Lower leg skin (tissue), 4 donors: ENCODE data around the gene PRELID2. TPM values are rescaled to one million over a fixed set of nuclear protein-coding genes. Genes with fewer than 3 reads are reported as not detected.
"Not testable (repeated sequence)": the region's sequence is repeated elsewhere in the genome, so short reads cannot be mapped to it uniquely, and the experiment has no call there.

Source experiments
- DNase-seq, 2 donors: peaks; one replicate each; pipeline ENCODE4 v3.0.0-alpha.2; 2019; ENCODE audit warnings: low spot score in 2 of 2
- H3K4me3 ChIP-seq: fragments of 200-600 bp; sonication (generic); 2 replicates; pipeline ENCODE4 v1.5.1; 2017; ENCODE audit warnings: mild to moderate bottlenecking, low read depth; ENCODE audit not compliant: poor library complexity, severe bottlenecking
- CTCF ChIP-seq, 3 donors: fragments of 450-650 bp; IDR thresholded peaks; one replicate each; pipeline ENCODE4 v1.5.1; 2016; ENCODE audit warnings: antibody characterized with exemption in 3 of 3, mild to moderate bottlenecking in 3 of 3, moderate library complexity in 2 of 3
- POLR2A ChIP-seq, 2 donors: fragments of 450-650 bp; IDR thresholded peaks; one replicate each; pipeline ENCODE4 v1.6.1; 2016 to 2017; ENCODE audit warnings: antibody characterized with exemption in 2 of 2, mild to moderate bottlenecking in 1 of 2, moderate library complexity in 1 of 2
- WGBS, 2 donors: methylation state at CpG; one replicate each; pipeline ENCODE4 v1.1.5; 2018; 5-methylcytosine and 5-hydroxymethylcytosine counted together
- intact Hi-C: fragments of 100-400 bp; cut with DNase I; formaldehyde crosslinking; loops from one replicate; pipeline ENCODE4 v1.15.0; 2023; ENCODE audit warnings: low total_unique reads
- total RNA-seq, 4 donors: library from RNA; depleted of rRNA; stranded (reverse); fragments of >200 nt; gene quantifications; one replicate each; pipeline ENCODE4 v1.1.0, GENCODE V29; 2016

PRELID2 gene
- total RNA-seq, 4 donors from 2014 or later, result 2.9 to 6.4 (median 4.7) TPM

- no peak for DNase-seq
- intact Hi-C loops, result no loop called here
- H3K4me3 ChIP-seq, result no peak overlapping the region
- no peak for TF ChIP-seq POLR2A (IDR thresholded peaks at IDR 0.05)
- no peak for TF ChIP-seq CTCF (IDR thresholded peaks at IDR 0.05)
- 69 to 73% methylated on average over 6 of the region's 6 CpGs for WGBS, 2 donors
Observed at GRCh38 chr5:145838276-145838675, 3.1 kb upstream of the PRELID2 start.

- H3K4me3 ChIP-seq, intact Hi-C loops, DNase-seq: not testable (repeated sequence)
- 98% methylated on average over 13 of the region's 13 CpGs for WGBS, 2 donors
Observed at GRCh38 chr5:145836241-145836640, 1.1 kb upstream of the PRELID2 start.

- intact Hi-C loops, result no loop called here
- 55 to 59% methylated on average over 18 of the region's 18 CpGs for WGBS, 2 donors
- H3K4me3 ChIP-seq, result no peak overlapping the region
- no peak for DNase-seq
- no peak for TF ChIP-seq POLR2A (IDR thresholded peaks at IDR 0.05)
- TF ChIP-seq CTCF (IDR thresholded peaks at IDR 0.05), result no peak
Observed at GRCh38 chr5:145835848-145836239, 702 bp upstream of the PRELID2 start.

- WGBS, 2 donors, result 11 to 15% methylated on average over 10 of the region's 10 CpGs
- TF ChIP-seq CTCF (IDR thresholded peaks at IDR 0.05), result no peak
- TF ChIP-seq POLR2A (IDR thresholded peaks at IDR 0.05), result no peak
- peak overlapping the region; percentile 45 for H3K4me3 ChIP-seq
- intact Hi-C loops, result no loop called here
- no peak for DNase-seq
Observed at GRCh38 chr5:145834554-145834916, 607 bp downstream of the PRELID2 start.

- no peak for DNase-seq
- WGBS, 2 donors, result 75 to 80% methylated on average over 10 of the region's 10 CpGs
- no peak overlapping the region for H3K4me3 ChIP-seq
- intact Hi-C loops, result no loop called here
- TF ChIP-seq CTCF (IDR thresholded peaks at IDR 0.05) (no peak), POLR2A (IDR thresholded peaks at IDR 0.05) (no peak)
Observed at GRCh38 chr5:145833631-145834200, 1.4 kb downstream of the PRELID2 start.

GRCh38 chr5:145830594-145830993 is 4.5 kb downstream of the PRELID2 start:
- intact Hi-C loops, result no loop called here
- no peak for DNase-seq
- TF ChIP-seq CTCF (IDR thresholded peaks at IDR 0.05) (no peak), POLR2A (IDR thresholded peaks at IDR 0.05) (no peak)
- no peak overlapping the region for H3K4me3 ChIP-seq
- WGBS, 2 donors, result 20 to 34% methylated on average over 1 of the region's 1 CpG
